Keratinocyte (primary cell): ENCODE results near the gene ABTB1. TPM values are rescaled to one million over a fixed set of nuclear protein-coding genes. Genes with fewer than 3 reads are reported as not detected.

Experiments
- DNase-seq: peaks from one replicate; pipeline ENCODE4 v3.0.0-alpha.2; 2011; ENCODE audit warnings: low read depth, missing footprints, low spot score
- FAIRE-seq: peaks from 2 replicates; lab custom pipeline; 2011; peaks lifted over from hg19 to GRCh38; lab: Jason Lieb, UNC
- H2AFZ ChIP-seq: 2 replicates; pipeline ENCODE4 v1.6.0; 2012; ENCODE audit warnings: low read length, control low read depth, inconsistent platforms; ENCODE audit not compliant: control insufficient read depth
- H3K27ac ChIP-seq: 2 replicates; pipeline ENCODE4 v1.5.1; 2011; ENCODE audit warnings: low read length; ENCODE audit not compliant: control insufficient read depth, insufficient read depth
- H3K27me3 ChIP-seq: 3 replicates; pipeline ENCODE4 v1.6.0; 2011; ENCODE audit warnings: low read length; ENCODE audit not compliant: control insufficient read depth, insufficient read depth; ENCODE audit errors: extremely low read depth
- H3K36me3 ChIP-seq, 2 experiments: 2 replicates in 1 of 2; 3 replicates in 1 of 2; pipeline ENCODE4 v1.5.1; 2011; ENCODE audit warnings: low read length in 2 of 2, mild to moderate bottlenecking in 1 of 2; ENCODE audit not compliant: control insufficient read depth in 2 of 2, insufficient read depth in 2 of 2; ENCODE audit errors: extremely low read depth in 1 of 2
- H3K4me1 ChIP-seq: 3 replicates; pipeline ENCODE4 v1.5.1; 2011; ENCODE audit warnings: low read length; ENCODE audit not compliant: control insufficient read depth, insufficient read depth; ENCODE audit errors: extremely low read depth
- H3K4me2 ChIP-seq: 3 replicates; pipeline ENCODE4 v1.6.0; 2011; ENCODE audit warnings: low read depth, low read length; ENCODE audit not compliant: control insufficient read depth, insufficient read depth; ENCODE audit errors: extremely low read depth
- H3K4me3 ChIP-seq, 3 experiments: fragments of 200-600 bp in 1 of 3; sonication (generic) in 1 of 3; 2 replicates in 2 of 3; 3 replicates in 1 of 3; pipeline ENCODE4 v1.5.1; 2011 to 2016; ENCODE audit warnings: low read length in 3 of 3, mild to moderate bottlenecking in 3 of 3, control low read depth in 2 of 3, inconsistent platforms in 1 of 3, low read depth in 1 of 3, mixed read lengths in 1 of 3, mixed run types in 1 of 3, moderate library complexity in 1 of 3; ENCODE audit not compliant: control insufficient read depth in 2 of 3, insufficient read depth in 2 of 3; ENCODE audit errors: extremely low read depth in 1 of 3
- H3K79me2 ChIP-seq: 2 replicates; pipeline ENCODE4 v1.6.0; 2012; ENCODE audit warnings: low read length; ENCODE audit not compliant: control insufficient read depth, insufficient read depth
- H3K9ac ChIP-seq: 3 replicates; pipeline ENCODE4 v1.6.0; 2011; ENCODE audit warnings: low read length; ENCODE audit not compliant: control insufficient read depth, insufficient read depth; ENCODE audit errors: extremely low read depth
- H3K9me1 ChIP-seq: 3 replicates; pipeline ENCODE4 v1.6.0; 2011; ENCODE audit warnings: low read length; ENCODE audit not compliant: control insufficient read depth, insufficient read depth; ENCODE audit errors: extremely low read depth
- H3K9me3 ChIP-seq: 2 replicates; pipeline ENCODE4 v1.5.1; 2012; ENCODE audit warnings: low read depth, low read length; ENCODE audit not compliant: control insufficient read depth
- H4K20me1 ChIP-seq: 3 replicates; pipeline ENCODE4 v1.6.0; 2011; ENCODE audit warnings: low read length; ENCODE audit not compliant: control insufficient read depth, insufficient read depth; ENCODE audit errors: extremely low read depth
- CTCF ChIP-seq, 3 experiments: IDR thresholded peaks in 1 of 3; conservative IDR thresholded peaks in 1 of 3; optimal IDR thresholded peaks in 1 of 3; 2 replicates in 2 of 3; 3 replicates in 1 of 3; pipeline versions ENCODE3 to v1.5.1; 2011; ENCODE audit warnings: low read length in 3 of 3, mild to moderate bottlenecking in 3 of 3, moderate library complexity in 2 of 3, control low read depth in 1 of 3, inconsistent platforms in 1 of 3; ENCODE audit not compliant: insufficient read depth in 2 of 3; ENCODE audit errors: extremely low read depth in 1 of 3
- EZH2 ChIP-seq: IDR thresholded peaks from one replicate; pipeline ENCODE4 v1.6.1; 2012; ENCODE audit warnings: inconsistent platforms, mild to moderate bottlenecking, low read length, moderate library complexity
- dilution Hi-C: fragments of 300-500 bp; cut with MboI; formaldehyde crosslinking; loops from one replicate; pipeline ENCODE4 v1.7.0; 2020; ENCODE audit warnings: low sequenced_read_pairs; ENCODE audit not compliant: extremely low pct_ligation_motif_present
- polyA plus RNA-seq, 5 experiments: library from polyadenylated mRNA; depleted of rRNA in 3 of 5; stranded (reverse) in 3 of 5; stranded (forward) in 1 of 5; unstranded in 1 of 5; fragments of >200 nt; gene quantifications; 1 replicate in 1 of 5; 2 replicates in 3 of 5; 3 replicates in 1 of 5; pipeline versions ENCODE4 v1.2.1 to v1.2.3, GENCODE V29; 2011 to 2012; ENCODE audit warnings: missing spikeins in 2 of 5, low read depth in 1 of 5, low replicate concordance in 1 of 5

ABTB1 gene
- polyA plus RNA-seq, 1 donor (not counting 4 experiments of a cell fraction or from before 2014, with no cell fraction given), result 11.6 TPM

- Histone ChIP-seq H3K27ac (no peak overlapping the region), H2AFZ (no peak overlapping the region), H3K9me3 (no peaks in the 10 kb centered on the region), H3K4me3 (no peak overlapping the region), H3K27me3 (no peaks in the 10 kb centered on the region), H3K4me1 (peaks cover 16% of the 10 kb centered on the region), H3K9ac (no peak overlapping the region), H3K36me3 (no peaks in the 10 kb centered on the region), H3K79me2 (no peaks in the 10 kb centered on the region), H4K20me1 (no peaks in the 10 kb centered on the region), H3K4me2 (no peak overlapping the region), H3K9me1 (no peaks in the 10 kb centered on the region)
- dilution Hi-C loops, result no loop called here
- peak; percentile 97 for FAIRE-seq
- no peak for TF ChIP-seq CTCF (optimal IDR thresholded peaks at IDR 0.05 in 1 of 3, IDR thresholded peaks at IDR 0.05 in 1 of 3, conservative IDR thresholded peaks at IDR 0.05 in 1 of 3; ENCODE audit: extremely low read depth in 1 of 3, insufficient read depth in 2 of 3, low read length in 3 of 3)
- TF ChIP-seq EZH2, result no peak
- no peak for DNase-seq
Measured at GRCh38 chr3:127697551-127698240, 24.9 kb downstream of the ABTB1 start.

- dilution Hi-C loops, result no loop called here
- no peaks in the 10 kb centered on the region for H3K36me3 ChIP-seq
- H3K27ac ChIP-seq, result no peak overlapping the region
- H3K27me3 ChIP-seq, result no peaks in the 10 kb centered on the region
- FAIRE-seq (no peak), DNase-seq (no peak)
- TF ChIP-seq EZH2 (no peak), CTCF (optimal IDR thresholded peaks at IDR 0.05 in 1 of 3, IDR thresholded peaks at IDR 0.05 in 1 of 3, conservative IDR thresholded peaks at IDR 0.05 in 1 of 3; ENCODE audit: extremely low read depth in 1 of 3, insufficient read depth in 2 of 3, low read length in 3 of 3) (no peak)
- no peak overlapping the region for H2AFZ ChIP-seq
- no peak overlapping the region for H3K4me3 ChIP-seq
- no peak overlapping the region for H3K9ac ChIP-seq
- H3K9me1 ChIP-seq, result no peaks in the 10 kb centered on the region
- H3K4me2 ChIP-seq, result no peak overlapping the region
- no peaks in the 10 kb centered on the region for H3K9me3 ChIP-seq
- H3K79me2 ChIP-seq, result no peaks in the 10 kb centered on the region
- peaks cover 16% of the 10 kb centered on the region for H3K4me1 ChIP-seq
- H4K20me1 ChIP-seq, result no peaks in the 10 kb centered on the region
Measured at GRCh38 chr3:127698286-127698685, 25.5 kb downstream of the ABTB1 start.
